H9 (cell line): Measurements from ENCODE around the gene RAB11FIP5. TPM values are rescaled to one million over a fixed set of nuclear protein-coding genes. Genes with fewer than 3 reads are reported as not detected.

Experiments
- DNase-seq: peaks from one replicate; pipeline ENCODE4 v3.0.0-alpha.2; 2017
- H2AFZ ChIP-seq: one replicate; pipeline ENCODE4 v1.6.1; 2013; ENCODE audit warnings: mild to moderate bottlenecking, low read length, control low read depth, moderate library complexity
- H2AK5ac ChIP-seq: 2 replicates; pipeline ENCODE4 v1.6.1; 2013; ENCODE audit warnings: low read length, control low read depth, mixed read lengths; ENCODE audit not compliant: insufficient read length
- H2BK120ac ChIP-seq: one replicate; pipeline ENCODE4 v1.6.1; 2013; ENCODE audit warnings: low read depth, mild to moderate bottlenecking, low read length, control low read depth, inconsistent platforms; ENCODE audit not compliant: poor library complexity, severe bottlenecking
- H2BK12ac ChIP-seq: 2 replicates; pipeline ENCODE4 v1.6.1; 2013; ENCODE audit warnings: low read length, control low read depth, mixed read lengths, low read depth; ENCODE audit not compliant: insufficient read length
- H2BK15ac ChIP-seq: 2 replicates; pipeline ENCODE4 v1.6.1; 2013; ENCODE audit warnings: low read depth, low read length, control low read depth
- H2BK20ac ChIP-seq: one replicate; pipeline ENCODE4 v1.6.1; 2013; ENCODE audit warnings: low read depth, mild to moderate bottlenecking, low read length, control low read depth, inconsistent platforms; ENCODE audit not compliant: poor library complexity, severe bottlenecking
- H2BK5ac ChIP-seq: 2 replicates; pipeline ENCODE4 v1.6.1; 2013; ENCODE audit warnings: low read length, control low read depth, mixed read lengths; ENCODE audit not compliant: insufficient read length
- H3K14ac ChIP-seq: 2 replicates; pipeline ENCODE4 v1.6.1; 2013; ENCODE audit warnings: low read length, control low read depth; ENCODE audit not compliant: insufficient read depth
- H3K18ac ChIP-seq: 2 replicates; pipeline ENCODE4 v1.6.1; 2013; ENCODE audit warnings: low read depth, mild to moderate bottlenecking, mixed read lengths, low read length, control low read depth; ENCODE audit not compliant: insufficient read length
- H3K23ac ChIP-seq: 2 replicates; pipeline ENCODE4 v1.6.1; 2013; ENCODE audit warnings: low read length, control low read depth, mixed read lengths, low read depth; ENCODE audit not compliant: insufficient read length
- H3K23me2 ChIP-seq: 2 replicates; pipeline ENCODE4 v1.6.1; 2013; ENCODE audit warnings: low read depth, mild to moderate bottlenecking, mixed read lengths, low read length, control low read depth; ENCODE audit not compliant: insufficient read length, poor library complexity, severe bottlenecking
- H3K27ac ChIP-seq: 2 replicates; pipeline ENCODE4 v1.5.1; 2013; ENCODE audit warnings: low read length, control low read depth, mixed read lengths, low read depth; ENCODE audit not compliant: insufficient read length
- H3K27me3 ChIP-seq: 2 replicates; pipeline ENCODE4 v1.6.1; 2013; ENCODE audit warnings: low read length, control low read depth, inconsistent platforms; ENCODE audit not compliant: insufficient read depth
- H3K4ac ChIP-seq: 2 replicates; pipeline ENCODE4 v1.6.1; 2013; ENCODE audit warnings: low read depth, mild to moderate bottlenecking, control low read depth, inconsistent platforms, low read length, moderate library complexity
- H3K4me1 ChIP-seq: 2 replicates; pipeline ENCODE4 v1.6.1; 2013; ENCODE audit warnings: low read length, control low read depth, inconsistent platforms; ENCODE audit not compliant: insufficient read depth
- H3K4me2 ChIP-seq: 2 replicates; pipeline ENCODE4 v1.6.1; 2013; ENCODE audit warnings: low read length, control low read depth, mixed read lengths; ENCODE audit not compliant: insufficient read length, insufficient read depth
- H3K56ac ChIP-seq: 2 replicates; pipeline ENCODE4 v1.6.1; 2013; ENCODE audit warnings: low read depth, mild to moderate bottlenecking, mixed read lengths, low read length, control low read depth; ENCODE audit not compliant: insufficient read length
- H3K79me1 ChIP-seq: 2 replicates; pipeline ENCODE4 v1.6.1; 2013; ENCODE audit warnings: low read depth, mild to moderate bottlenecking, moderate library complexity, low read length, control low read depth, inconsistent platforms; ENCODE audit not compliant: insufficient read depth, poor library complexity, severe bottlenecking
- H3K79me2 ChIP-seq: 2 replicates; pipeline ENCODE4 v1.6.1; 2013; ENCODE audit warnings: low read length, control low read depth, inconsistent platforms; ENCODE audit not compliant: insufficient read depth
- H3K9ac ChIP-seq: 2 replicates; pipeline ENCODE4 v1.6.1; 2013; ENCODE audit warnings: low read length, control low read depth, mixed read lengths; ENCODE audit not compliant: insufficient read length; ENCODE audit errors: extremely low read depth
- H3K9me3 ChIP-seq: one replicate; pipeline ENCODE4 v1.6.1; 2013; ENCODE audit warnings: low read depth, low read length, inconsistent platforms; ENCODE audit not compliant: control insufficient read depth
- H3T11ph ChIP-seq: one replicate; pipeline ENCODE4 v1.6.1; 2013; ENCODE audit warnings: mild to moderate bottlenecking, low read length, control low read depth, inconsistent platforms
- H4K20me1 ChIP-seq: one replicate; pipeline ENCODE4 v1.6.1; 2013; ENCODE audit not compliant: control insufficient read depth, insufficient read length, insufficient read depth
- H4K5ac ChIP-seq: 2 replicates; pipeline ENCODE4 v1.6.1; 2013; ENCODE audit warnings: low read depth, mild to moderate bottlenecking, mixed read lengths, low read length, control low read depth; ENCODE audit not compliant: insufficient read length
- H4K8ac ChIP-seq: replicated peaks from 2 replicates; pipeline ENCODE4 v1.6.1; 2013; ENCODE audit warnings: low read length, control low read depth, mixed read lengths, low read depth; ENCODE audit not compliant: insufficient read length
- H4K91ac ChIP-seq: 2 replicates; pipeline ENCODE4 v1.6.1; 2013; ENCODE audit warnings: low read depth, mild to moderate bottlenecking, moderate library complexity, mixed read lengths, low read length, control low read depth; ENCODE audit not compliant: insufficient read length
- H3K27ac Mint-ChIP-seq, 3 experiments: 2 replicates in 2 of 3; 3 replicates in 1 of 3; pipeline ENCODE4 v1.8.0; 2020 to 2021; ENCODE audit warnings: mixed read lengths in 3 of 3, mild to moderate bottlenecking in 1 of 3, moderate library complexity in 1 of 3
- H3K27me3 Mint-ChIP-seq: 2 replicates; pipeline ENCODE4 v1.8.0; 2021; ENCODE audit warnings: low read depth, mild to moderate bottlenecking, moderate library complexity, mixed read lengths
- H3K36me3 Mint-ChIP-seq, 3 experiments: 2 replicates in 2 of 3; 3 replicates in 1 of 3; pipeline ENCODE4 v1.8.0; 2020 to 2021; ENCODE audit warnings: low read depth in 3 of 3, mixed read lengths in 3 of 3; ENCODE audit not compliant: insufficient read depth in 1 of 3
- H3K4me1 Mint-ChIP-seq, 2 experiments: 2 replicates each; pipeline ENCODE4 v1.8.0; 2020; ENCODE audit warnings: mixed read lengths in 2 of 2
- H3K4me3 Mint-ChIP-seq, 2 experiments: 2 replicates in 1 of 2; 3 replicates in 1 of 2; pipeline ENCODE4 v1.8.0; 2020 to 2021; ENCODE audit warnings: mild to moderate bottlenecking in 2 of 2, mixed read lengths in 2 of 2, moderate library complexity in 1 of 2
- H3K9me3 Mint-ChIP-seq, 2 experiments: 2 replicates in 1 of 2; 3 replicates in 1 of 2; pipeline ENCODE4 v1.8.0; 2020; ENCODE audit warnings: mild to moderate bottlenecking in 2 of 2, mixed read lengths in 2 of 2, moderate library complexity in 1 of 2
- WGBS: extraction: QIAGEN DNeasy Blood & Tissue Kit; methylation state at CpG from one replicate; pipeline ENCODE4 v1.1.7; 2013; ENCODE audit warnings: missing lambda C conversion rate, low lambda C conversion rate, mixed read lengths; ENCODE audit not compliant: insufficient read length; ENCODE audit errors: extremely low coverage; 5-methylcytosine and 5-hydroxymethylcytosine counted together
- long read RNA-seq: library from polyadenylated mRNA; unstranded; transcript quantifications from one replicate; pipeline ENCODE4 v2.0.0, GENCODE V29; 2020
- total RNA-seq: library from RNA; stranded (reverse); gene quantifications from 2 replicates; pipeline ENCODE4 v1.2.1, GENCODE V29; 2021
- TF ChIP-seq, protein P1 (sequence below): fragments of 200-600 bp; sonication (generic); conservative IDR thresholded peaks from 3 replicates; pipeline ENCODE4 v1.8.0; 2021; ENCODE audit warnings: antibody characterized with exemption, mild to moderate bottlenecking

Gene RAB11FIP5, protein sequence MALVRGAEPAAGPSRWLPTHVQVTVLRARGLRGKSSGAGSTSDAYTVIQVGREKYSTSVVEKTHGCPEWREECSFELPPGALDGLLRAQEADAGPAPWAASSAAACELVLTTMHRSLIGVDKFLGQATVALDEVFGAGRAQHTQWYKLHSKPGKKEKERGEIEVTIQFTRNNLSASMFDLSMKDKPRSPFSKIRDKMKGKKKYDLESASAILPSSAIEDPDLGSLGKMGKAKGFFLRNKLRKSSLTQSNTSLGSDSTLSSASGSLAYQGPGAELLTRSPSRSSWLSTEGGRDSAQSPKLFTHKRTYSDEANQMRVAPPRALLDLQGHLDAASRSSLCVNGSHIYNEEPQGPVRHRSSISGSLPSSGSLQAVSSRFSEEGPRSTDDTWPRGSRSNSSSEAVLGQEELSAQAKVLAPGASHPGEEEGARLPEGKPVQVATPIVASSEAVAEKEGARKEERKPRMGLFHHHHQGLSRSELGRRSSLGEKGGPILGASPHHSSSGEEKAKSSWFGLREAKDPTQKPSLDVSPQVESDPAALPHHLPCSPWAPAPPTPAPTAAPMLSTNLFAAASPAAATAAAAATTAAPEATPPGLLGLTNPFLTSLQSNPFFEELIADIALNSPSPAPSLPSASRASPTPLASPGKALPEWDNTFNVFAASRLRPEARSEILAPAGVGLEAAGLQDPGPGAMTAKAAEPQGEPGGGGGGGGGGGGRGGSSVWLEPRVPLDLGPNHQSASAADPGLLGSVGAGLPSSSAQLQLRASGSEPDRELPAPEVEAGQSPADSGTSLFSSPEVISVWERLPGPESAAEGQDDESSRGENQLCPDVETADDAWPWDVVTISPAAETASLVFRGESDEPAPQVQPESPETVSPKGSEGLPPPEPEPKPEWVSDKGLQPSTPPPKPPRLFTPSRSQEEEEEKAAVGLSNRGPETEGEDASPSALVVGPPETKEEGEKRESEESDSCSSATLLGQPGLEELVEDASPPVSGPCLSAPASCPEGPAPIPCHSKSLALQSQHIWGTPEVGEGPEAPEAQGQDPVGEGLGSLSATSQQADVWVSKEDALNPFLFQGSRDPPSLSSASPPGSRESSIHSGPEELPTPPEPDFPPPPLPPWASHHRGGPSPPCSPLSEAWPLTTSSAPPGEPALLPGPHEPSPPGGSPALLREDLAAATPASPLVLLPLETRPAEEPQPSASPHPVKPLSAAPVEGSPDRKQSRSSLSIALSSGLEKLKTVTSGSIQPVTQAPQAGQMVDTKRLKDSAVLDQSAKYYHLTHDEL (N-terminal part only)
- 6.4 and 7.1 TPM in 2 replicates for total RNA-seq
- long read RNA-seq, full-length matches to known transcripts: 1 of 9 reads
- long read RNA-seq, partial matches to known transcripts: 3 of 9 reads
- long read RNA-seq, other reads (novel, unspliced or antisense): 5 of 9 reads

DNA sequence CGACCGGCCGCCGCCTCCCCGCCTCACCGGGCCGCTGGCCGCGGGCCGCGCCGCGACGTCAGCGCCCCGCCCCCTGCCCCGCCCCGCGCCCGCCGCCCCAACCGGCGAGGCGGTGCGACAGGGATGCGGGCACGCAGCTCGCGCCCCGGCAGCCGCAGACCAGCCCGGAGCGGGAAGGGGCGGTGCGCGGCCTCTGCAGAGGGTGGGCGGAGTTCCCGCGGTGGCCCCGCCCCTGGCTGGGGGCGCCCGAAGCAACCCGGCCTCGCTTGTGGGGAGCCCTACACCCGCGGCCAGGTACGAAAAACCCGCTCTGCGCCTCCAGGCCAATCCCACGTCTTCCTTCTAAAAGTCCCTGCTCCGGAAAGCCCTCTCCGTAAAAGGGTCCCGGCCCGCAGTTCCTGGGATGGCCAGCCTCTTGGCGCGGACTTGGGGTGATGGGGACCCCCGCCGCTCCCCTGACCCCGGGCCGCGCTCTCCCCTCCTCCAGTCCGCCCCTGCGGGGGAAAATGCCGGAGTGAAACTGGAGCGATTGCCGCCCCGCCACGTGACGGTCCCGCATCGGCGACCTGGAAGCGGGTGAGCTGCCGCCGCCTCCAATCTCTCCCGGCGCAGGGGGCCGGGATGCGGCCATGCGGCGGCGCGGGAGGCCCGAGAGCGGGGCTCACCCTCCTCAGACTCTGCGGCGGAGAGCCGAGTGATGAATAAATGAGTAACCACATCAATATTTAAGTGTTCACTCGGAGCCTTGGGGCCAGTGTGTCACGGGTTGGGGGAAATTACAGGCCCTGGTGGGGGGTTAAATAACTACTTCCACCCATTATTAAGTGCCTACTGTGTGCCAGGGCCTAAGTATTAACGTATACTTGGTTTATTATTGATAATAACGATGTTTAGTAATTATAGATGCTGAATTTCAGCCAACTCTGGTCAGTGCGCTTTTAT, at the start of gene RAB11FIP5:
Gene RAB11FIP5, minus strand, starts transcription at position 36 of the 942 bp plus-strand sequence. CDS start 171 bp downstream, outside the sequence.
- H3K23me2 ChIP-seq: peaks cover 7% of the 10 kb centered on the region
- peak within 1 kb of the TSS; percentile 63 for H3K4me2 ChIP-seq
- Mint-ChIP-seq H3K27ac (no peak within 1 kb of the TSS; a peak in 1 of 7 replicates), H3K36me3 (peaks cover 0 to 10% (median 7%) of the 10 kb centered on the region in 3 experiments; a peak in 2 of 7 replicates), H3K27me3 (peaks cover 30% of the 10 kb centered on the region), H3K4me3 (peak within 1 kb of the TSS; percentile 77 to 95), H3K9me3 (peaks cover 3 to 5% of the 10 kb centered on the region in 2 experiments; a peak in 1 of 5 replicates), H3K4me1 (peaks cover 15 to 23% of the 10 kb centered on the region in 2 experiments)
- H3K9me3 ChIP-seq: no peaks in the 10 kb centered on the region
- no peak within 1 kb of the TSS for H2BK20ac ChIP-seq
- H2BK120ac ChIP-seq: no peak within 1 kb of the TSS
- no CpG with 5 or more reads among the region's 93 CpGs for WGBS
- no peak within 1 kb of the TSS for H3K23ac ChIP-seq
- H3K14ac ChIP-seq: peak within 1 kb of the TSS; percentile 82
- TF ChIP-seq, protein P1, sequence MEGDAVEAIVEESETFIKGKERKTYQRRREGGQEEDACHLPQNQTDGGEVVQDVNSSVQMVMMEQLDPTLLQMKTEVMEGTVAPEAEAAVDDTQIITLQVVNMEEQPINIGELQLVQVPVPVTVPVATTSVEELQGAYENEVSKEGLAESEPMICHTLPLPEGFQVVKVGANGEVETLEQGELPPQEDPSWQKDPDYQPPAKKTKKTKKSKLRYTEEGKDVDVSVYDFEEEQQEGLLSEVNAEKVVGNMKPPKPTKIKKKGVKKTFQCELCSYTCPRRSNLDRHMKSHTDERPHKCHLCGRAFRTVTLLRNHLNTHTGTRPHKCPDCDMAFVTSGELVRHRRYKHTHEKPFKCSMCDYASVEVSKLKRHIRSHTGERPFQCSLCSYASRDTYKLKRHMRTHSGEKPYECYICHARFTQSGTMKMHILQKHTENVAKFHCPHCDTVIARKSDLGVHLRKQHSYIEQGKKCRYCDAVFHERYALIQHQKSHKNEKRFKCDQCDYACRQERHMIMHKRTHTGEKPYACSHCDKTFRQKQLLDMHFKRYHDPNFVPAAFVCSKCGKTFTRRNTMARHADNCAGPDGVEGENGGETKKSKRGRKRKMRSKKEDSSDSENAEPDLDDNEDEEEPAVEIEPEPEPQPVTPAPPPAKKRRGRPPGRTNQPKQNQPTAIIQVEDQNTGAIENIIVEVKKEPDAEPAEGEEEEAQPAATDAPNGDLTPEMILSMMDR: no peak; the same call in 2 of the 3 replicates
- H4K5ac ChIP-seq: no peak within 1 kb of the TSS
- H2AFZ ChIP-seq: no peak within 1 kb of the TSS
- H2BK15ac ChIP-seq: no peak within 1 kb of the TSS; the same call in 1 of the 2 replicates
- H4K20me1 ChIP-seq: no peaks in the 10 kb centered on the region
- no peak within 1 kb of the TSS for H3K56ac ChIP-seq
- DNase-seq: peak; percentile 87
- H3K4ac ChIP-seq: no peak within 1 kb of the TSS
- H3T11ph ChIP-seq: no peak within 1 kb of the TSS
- H3K27me3 ChIP-seq: no peaks in the 10 kb centered on the region
- no peaks in the 10 kb centered on the region; the same call in 1 of the 2 replicates for H3K79me2 ChIP-seq
- no peak within 1 kb of the TSS for H2BK12ac ChIP-seq
- no peak within 1 kb of the TSS for H2AK5ac ChIP-seq
- H3K27ac ChIP-seq: no peak within 1 kb of the TSS
- no peak within 1 kb of the TSS for H4K91ac ChIP-seq
- peak within 1 kb of the TSS; percentile 13 for H3K9ac ChIP-seq
- no peak within 1 kb of the TSS for H4K8ac ChIP-seq
- no peak within 1 kb of the TSS for H2BK5ac ChIP-seq
- no peaks in the 10 kb centered on the region for H3K79me1 ChIP-seq
- no peak within 1 kb of the TSS for H3K18ac ChIP-seq
- H3K4me1 ChIP-seq: no peaks in the 10 kb centered on the region; the same call in 1 of the 2 replicates
